ENCODE measurements around the gene SLC6A1. TPM values are rescaled to one million over a fixed set of nuclear protein-coding genes. Genes with fewer than 3 reads are reported as not detected.

SLC6A1 gene
- total RNA-seq, 1 experiment from 2014 or later: not detected

DNA sequence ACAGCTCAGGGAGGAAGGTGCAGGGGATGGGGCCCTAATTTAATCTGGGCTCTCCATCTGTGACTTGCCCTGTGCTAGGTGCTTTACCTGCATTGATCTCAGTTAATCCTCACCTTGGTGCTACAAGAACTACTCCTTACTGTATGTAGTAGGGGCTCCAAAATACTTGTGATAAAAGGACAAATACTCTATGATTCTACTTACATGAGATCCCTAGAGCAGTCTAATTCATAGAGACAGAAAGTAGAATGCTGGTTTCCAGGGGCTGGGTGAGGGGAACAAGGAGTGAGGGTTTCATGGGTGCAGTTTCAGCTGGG is 67.2 kb downstream of the SLC6A1 start:
- Histone ChIP-seq H3K4me1 (ENCODE audit: control insufficient read depth in 1 of 2, insufficient read depth in 2 of 2, low read length in 2 of 2) (peaks cover 3 to 10% of the 10 kb centered on the region in 2 experiments; a peak in 2 of 4 replicates), H3K9me2 (ENCODE audit: insufficient read depth) (no peaks in the 10 kb centered on the region), H3K4me2 (ENCODE audit: low read length) (no peak overlapping the region), H2AFZ (ENCODE audit: low read depth, low read length, poor library complexity, severe bottlenecking) (peak overlapping the region; percentile 24), H3K79me2 (ENCODE audit: insufficient read depth, low read length) (no peaks in the 10 kb centered on the region), H3K9ac (ENCODE audit: low read length) (no peak overlapping the region), H3K9me3 (ENCODE audit: control insufficient read depth in 1 of 2, insufficient read depth in 1 of 2, low read depth in 1 of 2, low read length in 2 of 2) (peaks cover 0 to 4% of the 10 kb centered on the region in 2 experiments; a peak in 1 of 4 replicates), H4K20me1 (ENCODE audit: insufficient read depth) (no peaks in the 10 kb centered on the region), H3K27me3 (ENCODE audit: insufficient read depth, low read length) (peaks cover 5% of the 10 kb centered on the region; the same call in 1 of the 2 replicates), H3K4me3 (replicated peaks in 1 of 2; ENCODE audit: low read depth in 1 of 2, low read length in 2 of 2) (no peak overlapping the region), H3K27ac (ENCODE audit: low read depth, low read length) (no peak overlapping the region), H3K36me3 (ENCODE audit: control insufficient read depth in 1 of 2, insufficient read depth in 2 of 2, low read length in 2 of 2) (no peaks in the 10 kb centered on the region)
- DNase-seq (ENCODE audit: low read depth, low spot score) (no peak), ATAC-seq (no peak)
- ChIA-PET CTCF (interaction anchor here (0.9 to 3.5 kb wide), 25 partner anchors 9 to 304 kb away, joined by 3 to 47 read pairs (median 5); partner anchors contain the start of gene HRH1), POLR2A (interaction anchor here (0.9 kb wide), 1 partner anchor 276 kb away, joined by 3 read pairs; no protein-coding TSS in a partner anchor), RAD21 (ENCODE audit: low non-redundant PET in 1 of 2, low total read pairs in 2 of 2, uncharacterized antibody in 2 of 2, unreplicated experiment in 2 of 2) (interaction anchor here (0.6 to 2.5 kb wide), 9 partner anchors 37 to 302 kb away, joined by 3 to 11 read pairs (median 5); no protein-coding TSS in a partner anchor)
- intact Hi-C loops (cut with micrococcal nuclease): loop anchor here (1.0 to 5.0 kb wide), 8 partner anchors 96 to 593 kb away; no protein-coding TSS in a partner anchor
- BruUV-seq (replicated peaks): no TSS peak
- TF ChIP-seq POLR2AphosphoS5 (IDR thresholded peaks at IDR 0.05; ENCODE audit: low read depth, low read length) (no peak), CBX3 (IDR thresholded peaks at IDR 0.05; ENCODE audit: low read depth) (no peak), TCF7L2 (IDR thresholded peaks at IDR 0.05; ENCODE audit: borderline replicate concordance, extremely low read depth, insufficient read depth, insufficient read length) (no peak), EZH2 (IDR thresholded peaks at IDR 0.05) (no peak), EZH2phosphoT487 (IDR thresholded peaks at IDR 0.05; ENCODE audit: borderline replicate concordance) (no peak), ZNF274 (IDR thresholded peaks at IDR 0.05; ENCODE audit: low read depth, low read length) (no peak), JUND (IDR thresholded peaks at IDR 0.05) (no peak), YY1 (IDR thresholded peaks at IDR 0.05; ENCODE audit: extremely low read depth, insufficient replicate concordance, low read depth, low read length) (no peak), ELF1 (IDR thresholded peaks at IDR 0.05; ENCODE audit: borderline replicate concordance, low read depth) (no peak), CEBPB (IDR thresholded peaks at IDR 0.05; ENCODE audit: low read depth) (no peak), SRF (IDR thresholded peaks at IDR 0.05; ENCODE audit: low read depth) (no peak), POLR2A (IDR thresholded peaks at IDR 0.05; ENCODE audit: borderline replicate concordance, extremely low read depth, insufficient read depth, insufficient read length) (no peak), ZFX (IDR thresholded peaks at IDR 0.05) (no peak), EGR1 (IDR thresholded peaks at IDR 0.05; ENCODE audit: low read depth) (no peak)
- TF ChIP-seq, protein P1, sequence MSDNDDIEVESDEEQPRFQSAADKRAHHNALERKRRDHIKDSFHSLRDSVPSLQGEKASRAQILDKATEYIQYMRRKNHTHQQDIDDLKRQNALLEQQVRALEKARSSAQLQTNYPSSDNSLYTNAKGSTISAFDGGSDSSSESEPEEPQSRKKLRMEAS (IDR thresholded peaks at IDR 0.05): no peak
- TF ChIP-seq, protein P2, sequence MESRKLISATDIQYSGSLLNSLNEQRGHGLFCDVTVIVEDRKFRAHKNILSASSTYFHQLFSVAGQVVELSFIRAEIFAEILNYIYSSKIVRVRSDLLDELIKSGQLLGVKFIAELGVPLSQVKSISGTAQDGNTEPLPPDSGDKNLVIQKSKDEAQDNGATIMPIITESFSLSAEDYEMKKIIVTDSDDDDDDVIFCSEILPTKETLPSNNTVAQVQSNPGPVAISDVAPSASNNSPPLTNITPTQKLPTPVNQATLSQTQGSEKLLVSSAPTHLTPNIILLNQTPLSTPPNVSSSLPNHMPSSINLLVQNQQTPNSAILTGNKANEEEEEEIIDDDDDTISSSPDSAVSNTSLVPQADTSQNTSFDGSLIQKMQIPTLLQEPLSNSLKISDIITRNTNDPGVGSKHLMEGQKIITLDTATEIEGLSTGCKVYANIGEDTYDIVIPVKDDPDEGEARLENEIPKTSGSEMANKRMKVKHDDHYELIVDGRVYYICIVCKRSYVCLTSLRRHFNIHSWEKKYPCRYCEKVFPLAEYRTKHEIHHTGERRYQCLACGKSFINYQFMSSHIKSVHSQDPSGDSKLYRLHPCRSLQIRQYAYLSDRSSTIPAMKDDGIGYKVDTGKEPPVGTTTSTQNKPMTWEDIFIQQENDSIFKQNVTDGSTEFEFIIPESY (IDR thresholded peaks at IDR 0.05; ENCODE audit: extremely low read depth, insufficient replicate concordance, low read length): no peak
- TF ChIP-seq, protein P3, sequence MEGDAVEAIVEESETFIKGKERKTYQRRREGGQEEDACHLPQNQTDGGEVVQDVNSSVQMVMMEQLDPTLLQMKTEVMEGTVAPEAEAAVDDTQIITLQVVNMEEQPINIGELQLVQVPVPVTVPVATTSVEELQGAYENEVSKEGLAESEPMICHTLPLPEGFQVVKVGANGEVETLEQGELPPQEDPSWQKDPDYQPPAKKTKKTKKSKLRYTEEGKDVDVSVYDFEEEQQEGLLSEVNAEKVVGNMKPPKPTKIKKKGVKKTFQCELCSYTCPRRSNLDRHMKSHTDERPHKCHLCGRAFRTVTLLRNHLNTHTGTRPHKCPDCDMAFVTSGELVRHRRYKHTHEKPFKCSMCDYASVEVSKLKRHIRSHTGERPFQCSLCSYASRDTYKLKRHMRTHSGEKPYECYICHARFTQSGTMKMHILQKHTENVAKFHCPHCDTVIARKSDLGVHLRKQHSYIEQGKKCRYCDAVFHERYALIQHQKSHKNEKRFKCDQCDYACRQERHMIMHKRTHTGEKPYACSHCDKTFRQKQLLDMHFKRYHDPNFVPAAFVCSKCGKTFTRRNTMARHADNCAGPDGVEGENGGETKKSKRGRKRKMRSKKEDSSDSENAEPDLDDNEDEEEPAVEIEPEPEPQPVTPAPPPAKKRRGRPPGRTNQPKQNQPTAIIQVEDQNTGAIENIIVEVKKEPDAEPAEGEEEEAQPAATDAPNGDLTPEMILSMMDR (IDR thresholded peaks at IDR 0.05 in 2 of 3, conservative IDR thresholded peaks at IDR 0.05 in 1 of 3; ENCODE audit: borderline replicate concordance in 1 of 3, insufficient read depth in 1 of 3, low read depth in 2 of 3, low read length in 2 of 3): no peak
- TF ChIP-seq, protein P4, sequence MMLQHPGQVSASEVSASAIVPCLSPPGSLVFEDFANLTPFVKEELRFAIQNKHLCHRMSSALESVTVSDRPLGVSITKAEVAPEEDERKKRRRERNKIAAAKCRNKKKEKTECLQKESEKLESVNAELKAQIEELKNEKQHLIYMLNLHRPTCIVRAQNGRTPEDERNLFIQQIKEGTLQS (IDR thresholded peaks at IDR 0.05): no peak
- TF ChIP-seq, protein P5, sequence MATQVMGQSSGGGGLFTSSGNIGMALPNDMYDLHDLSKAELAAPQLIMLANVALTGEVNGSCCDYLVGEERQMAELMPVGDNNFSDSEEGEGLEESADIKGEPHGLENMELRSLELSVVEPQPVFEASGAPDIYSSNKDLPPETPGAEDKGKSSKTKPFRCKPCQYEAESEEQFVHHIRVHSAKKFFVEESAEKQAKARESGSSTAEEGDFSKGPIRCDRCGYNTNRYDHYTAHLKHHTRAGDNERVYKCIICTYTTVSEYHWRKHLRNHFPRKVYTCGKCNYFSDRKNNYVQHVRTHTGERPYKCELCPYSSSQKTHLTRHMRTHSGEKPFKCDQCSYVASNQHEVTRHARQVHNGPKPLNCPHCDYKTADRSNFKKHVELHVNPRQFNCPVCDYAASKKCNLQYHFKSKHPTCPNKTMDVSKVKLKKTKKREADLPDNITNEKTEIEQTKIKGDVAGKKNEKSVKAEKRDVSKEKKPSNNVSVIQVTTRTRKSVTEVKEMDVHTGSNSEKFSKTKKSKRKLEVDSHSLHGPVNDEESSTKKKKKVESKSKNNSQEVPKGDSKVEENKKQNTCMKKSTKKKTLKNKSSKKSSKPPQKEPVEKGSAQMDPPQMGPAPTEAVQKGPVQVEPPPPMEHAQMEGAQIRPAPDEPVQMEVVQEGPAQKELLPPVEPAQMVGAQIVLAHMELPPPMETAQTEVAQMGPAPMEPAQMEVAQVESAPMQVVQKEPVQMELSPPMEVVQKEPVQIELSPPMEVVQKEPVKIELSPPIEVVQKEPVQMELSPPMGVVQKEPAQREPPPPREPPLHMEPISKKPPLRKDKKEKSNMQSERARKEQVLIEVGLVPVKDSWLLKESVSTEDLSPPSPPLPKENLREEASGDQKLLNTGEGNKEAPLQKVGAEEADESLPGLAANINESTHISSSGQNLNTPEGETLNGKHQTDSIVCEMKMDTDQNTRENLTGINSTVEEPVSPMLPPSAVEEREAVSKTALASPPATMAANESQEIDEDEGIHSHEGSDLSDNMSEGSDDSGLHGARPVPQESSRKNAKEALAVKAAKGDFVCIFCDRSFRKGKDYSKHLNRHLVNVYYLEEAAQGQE (IDR thresholded peaks at IDR 0.05; ENCODE audit: low read depth): no peak

Measured in HCT116 (cell line).